C4-2B (cell line): Measurements from ENCODE around the gene ARHGAP12.

Source experiments
- H3K27ac ChIP-seq: fragments of 450-650 bp; 2 replicates; pipeline ENCODE4 v1.5.1; 2017
- CTCF ChIP-seq: fragments of 450-650 bp; conservative IDR thresholded peaks from 2 replicates; pipeline ENCODE4 v1.5.1; 2017; ENCODE audit warnings: mild to moderate bottlenecking
- ZFX ChIP-seq: fragments of 450-650 bp; IDR thresholded peaks from 2 replicates; pipeline ENCODE4 v1.6.1; 2017

Gene ARHGAP12

DNA sequence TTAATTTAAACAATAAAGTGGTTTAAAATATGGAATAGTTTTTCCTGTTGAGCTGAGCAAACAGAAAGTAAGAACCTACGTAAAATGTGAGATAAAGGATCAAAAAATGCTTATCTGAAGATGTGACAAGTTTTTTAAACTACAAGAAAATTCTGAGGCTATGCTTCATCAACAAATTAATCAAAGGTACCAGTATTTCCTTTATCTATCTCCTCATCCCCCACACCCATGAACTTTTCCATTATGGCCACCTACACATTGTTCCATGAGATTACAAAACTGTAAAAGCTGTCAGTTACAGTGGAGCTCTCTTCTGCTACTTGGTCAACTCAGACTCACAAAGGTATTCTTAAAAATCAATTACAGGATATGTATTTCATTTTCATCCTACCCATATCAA, 77.4 kb downstream of the ARHGAP12 start:
- TF ChIP-seq ZFX, result no peak
- no peak for TF ChIP-seq CTCF

DNA sequence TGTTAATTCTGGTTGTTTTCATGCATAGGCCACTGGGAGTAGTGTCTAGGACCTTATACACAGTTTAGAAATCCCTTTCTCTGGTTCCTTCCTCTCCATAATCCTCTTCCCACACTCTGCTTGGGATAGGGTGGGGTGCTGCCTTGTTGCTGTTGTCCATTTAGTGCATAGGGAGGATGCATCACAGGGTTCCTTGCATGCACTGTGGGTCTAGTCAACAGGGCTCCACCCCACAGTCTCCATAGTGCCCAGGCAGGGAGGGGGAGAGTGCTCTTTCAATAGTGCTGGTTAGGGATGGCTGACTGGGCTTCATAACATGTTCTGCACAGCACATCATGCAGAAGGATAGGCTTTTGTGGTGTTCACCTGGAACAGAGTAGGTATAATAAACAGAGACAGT, 81.1 kb downstream of the ARHGAP12 start:
- TF ChIP-seq ZFX (no peak), CTCF (no peak)
- no peak overlapping the region for H3K27ac ChIP-seq

More for the DNA sequence above, 77.4 kb downstream of the ARHGAP12 start:
- no peak overlapping the region for H3K27ac ChIP-seq

GRCh38 chr10:31838709-31839108, 89.9 kb downstream of the ARHGAP12 start:
- TF ChIP-seq CTCF, result no peak
- no peak for TF ChIP-seq ZFX
- H3K27ac ChIP-seq, result no peak overlapping the region

GRCh38 chr10:31838065-31838464, 90.6 kb downstream of the ARHGAP12 start:
- TF ChIP-seq CTCF, result no peak
- no peak for TF ChIP-seq ZFX
- H3K27ac ChIP-seq, result no peak overlapping the region

DNA sequence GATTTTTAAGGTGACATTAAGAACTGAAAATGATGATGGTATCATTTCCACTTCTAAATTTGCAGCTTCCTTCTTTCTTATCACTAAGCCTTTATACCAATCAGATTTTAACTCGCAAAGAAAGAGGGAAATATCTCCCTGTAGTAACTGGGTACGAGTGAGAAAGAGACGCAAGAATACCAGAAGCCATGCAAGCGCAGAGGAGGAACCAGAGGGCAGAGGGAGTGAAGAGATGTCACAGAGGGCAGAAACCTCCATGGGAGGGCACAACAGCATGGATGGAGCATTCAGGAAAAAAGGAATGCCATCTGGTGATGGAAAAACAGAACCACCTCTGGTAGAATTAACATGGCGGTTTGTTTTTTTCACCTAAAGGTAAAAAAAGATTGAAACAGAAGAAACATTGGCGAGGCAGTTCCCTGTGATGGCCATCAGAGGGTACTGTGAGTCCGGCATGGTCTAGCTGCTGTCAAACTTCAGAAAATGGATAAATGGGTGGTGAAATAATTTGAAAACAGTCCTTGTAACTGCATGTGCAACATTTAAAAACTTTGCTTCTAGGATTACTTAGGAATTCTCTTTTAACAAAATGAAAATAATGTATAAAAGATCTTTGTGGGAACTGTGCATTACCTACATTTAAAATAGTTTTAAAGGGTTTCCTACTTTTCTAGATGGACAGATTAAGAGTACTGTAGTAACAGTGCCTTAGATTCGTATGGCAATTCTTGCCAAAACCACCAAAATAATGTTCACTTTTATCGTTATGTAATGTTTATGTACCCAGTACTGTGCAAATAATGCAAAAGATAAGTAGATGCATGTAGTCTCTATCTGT, 91.8 kb downstream of the ARHGAP12 start:
- no peak for TF ChIP-seq ZFX
- TF ChIP-seq CTCF, result peak; percentile 95
- no peak overlapping the region; the same call in 1 of the 2 replicates for H3K27ac ChIP-seq

- H3K27ac ChIP-seq, result no peak overlapping the region
- TF ChIP-seq ZFX (no peak), CTCF (no peak)
Measured at GRCh38 chr10:31833753-31834152, 94.9 kb downstream of the ARHGAP12 start.

GRCh38 chr10:31832261-31832660, 96.4 kb downstream of the ARHGAP12 start:
- TF ChIP-seq CTCF, result no peak
- no peak for TF ChIP-seq ZFX
- no peak overlapping the region for H3K27ac ChIP-seq
